Ascending aorta (tissue), 2 donors: ENCODE results near the gene CCDC120. TPM values are rescaled to one million over a fixed set of nuclear protein-coding genes. Genes with fewer than 3 reads are reported as not detected.

ENCODE experiments used
- DNase-seq, 2 donors: peaks; one replicate each; pipeline ENCODE4 v3.0.0-alpha.2; 2019; ENCODE audit warnings: low spot score in 2 of 2
- H3K27ac ChIP-seq, 2 donors: fragments of 200-600 bp; sonication (generic); one replicate each; pipeline ENCODE4 v1.5.1; 2016 to 2017; ENCODE audit warnings: mild to moderate bottlenecking in 1 of 2
- H3K27me3 ChIP-seq: fragments of 200-600 bp; sonication (generic); one replicate; pipeline ENCODE4 v1.5.1; 2017
- H3K36me3 ChIP-seq, 2 donors: fragments of 200-600 bp; sonication (generic); one replicate each; pipeline ENCODE4 v1.5.1; 2016
- H3K4me1 ChIP-seq, 2 donors: fragments of 200-600 bp; sonication (generic); one replicate each; pipeline ENCODE4 v1.5.1; 2016 to 2017; ENCODE audit warnings: mild to moderate bottlenecking in 1 of 2
- H3K4me3 ChIP-seq, 2 donors: fragments of 200-600 bp; sonication (generic); one replicate each; pipeline ENCODE4 v1.5.1; 2016 to 2017; ENCODE audit warnings: mild to moderate bottlenecking in 1 of 2
- H3K9me3 ChIP-seq, 2 donors: fragments of 200-600 bp; sonication (generic); one replicate each; pipeline ENCODE4 v1.5.1; 2016
- CTCF ChIP-seq, 3 experiments: fragments of 200-600 bp in 2 of 3; fragments of 450-650 bp in 1 of 3; sonication (generic) in 2 of 3; IDR thresholded peaks; one replicate each; pipeline ENCODE4 v1.5.1; 2016 to 2019; ENCODE audit warnings: antibody characterized with exemption in 3 of 3, mild to moderate bottlenecking in 1 of 3, moderate library complexity in 1 of 3
- intact Hi-C: fragments of 100-400 bp; cut with DNase I; formaldehyde crosslinking; loops from one replicate; pipeline ENCODE4 v1.15.1; 2023
- total RNA-seq: library from RNA; depleted of rRNA; stranded (reverse); fragments of >200 nt; gene quantifications from one replicate; pipeline ENCODE4 v1.1.0, GENCODE V29; 2016

Gene CCDC120
- total RNA-seq, 1 donor from 2014 or later, result 0.11 TPM

- Histone ChIP-seq H3K9me3 (no peaks in the 10 kb centered on the region), H3K27me3 (no peaks in the 10 kb centered on the region), H3K27ac (peak overlapping the region; percentile 45 to 49), H3K4me1 (no peaks in the 10 kb centered on the region), H3K36me3 (peaks cover 2 to 5% of the 10 kb centered on the region in 2 donors), H3K4me3 (no peak overlapping the region)
- intact Hi-C loops, result no loop called here
- no peak for TF ChIP-seq CTCF (IDR thresholded peaks at IDR 0.05)
- no peak for DNase-seq
Measured at GRCh38 chrX:49059201-49059600, 402 bp downstream of the CCDC120 start.

GRCh38 chrX:49059681-49060085 is 884 bp downstream of the CCDC120 start:
- Histone ChIP-seq H3K9me3 (no peaks in the 10 kb centered on the region), H3K36me3 (peaks cover 2 to 5% of the 10 kb centered on the region in 2 donors), H3K27ac (peak overlapping the region in 1 of 2 donors; percentile 49), H3K4me3 (no peak overlapping the region), H3K4me1 (no peaks in the 10 kb centered on the region), H3K27me3 (no peaks in the 10 kb centered on the region)
- no peak for DNase-seq
- TF ChIP-seq CTCF (IDR thresholded peaks at IDR 0.05), result no peak
- intact Hi-C loops, result no loop called here

GRCh38 chrX:49060914-49061313 is 2.1 kb downstream of the CCDC120 start:
- no peak for TF ChIP-seq CTCF (IDR thresholded peaks at IDR 0.05)
- intact Hi-C loops, result no loop called here
- Histone ChIP-seq H3K4me3 (no peak overlapping the region), H3K27me3 (no peaks in the 10 kb centered on the region), H3K27ac (no peak overlapping the region), H3K9me3 (no peaks in the 10 kb centered on the region), H3K36me3 (peaks cover 2 to 11% of the 10 kb centered on the region in 2 donors), H3K4me1 (no peaks in the 10 kb centered on the region)
- no peak for DNase-seq

GRCh38 chrX:49061490-49061889 is 2.7 kb downstream of the CCDC120 start:
- H3K4me1 ChIP-seq, result no peaks in the 10 kb centered on the region
- intact Hi-C loops, result no loop called here
- TF ChIP-seq CTCF (IDR thresholded peaks at IDR 0.05), result no peak

GRCh38 chrX:49061916-49062315 is 3.1 kb downstream of the CCDC120 start:
- Histone ChIP-seq H3K4me1 (no peaks in the 10 kb centered on the region), H3K27me3 (no peaks in the 10 kb centered on the region), H3K4me3 (no peak overlapping the region), H3K9me3 (no peaks in the 10 kb centered on the region), H3K36me3 (peaks cover 2 to 11% of the 10 kb centered on the region in 2 donors), H3K27ac (no peak overlapping the region)
- no peak for DNase-seq
- intact Hi-C loops, result no loop called here
- no peak for TF ChIP-seq CTCF (IDR thresholded peaks at IDR 0.05)

More at GRCh38 chrX:49061490-49061889, 2.7 kb downstream of the CCDC120 start:
- no peaks in the 10 kb centered on the region for H3K27me3 ChIP-seq
- H3K27ac ChIP-seq, result no peak overlapping the region
- H3K36me3 ChIP-seq, result peaks cover 2 to 11% of the 10 kb centered on the region in 2 donors
- H3K4me3 ChIP-seq, result no peak overlapping the region
- no peak for DNase-seq
- no peaks in the 10 kb centered on the region for H3K9me3 ChIP-seq

GRCh38 chrX:49063715-49064114 is 4.9 kb downstream of the CCDC120 start:
- no peak for DNase-seq
- Histone ChIP-seq H3K4me3 (no peak overlapping the region), H3K27ac (no peak overlapping the region), H3K36me3 (peaks cover 2 to 11% of the 10 kb centered on the region in 2 donors), H3K9me3 (no peaks in the 10 kb centered on the region), H3K27me3 (no peaks in the 10 kb centered on the region), H3K4me1 (no peaks in the 10 kb centered on the region)
- intact Hi-C loops, result no loop called here
- no peak for TF ChIP-seq CTCF (IDR thresholded peaks at IDR 0.05)
